Liver (tissue), 9 donors: ENCODE data around the gene ADAMTS14. TPM values are rescaled to one million over a fixed set of nuclear protein-coding genes. Genes with fewer than 3 reads are reported as not detected.

Experiments
- DNase-seq: peaks from one replicate; pipeline ENCODE4 v3.0.0-alpha.2; 2017; ENCODE audit warnings: low spot score
- H3K27ac ChIP-seq, 2 donors: one replicate each; pipeline ENCODE4 v1.7.0; 2013; ENCODE audit warnings: inconsistent platforms in 2 of 2, low read length in 2 of 2, control low read depth in 1 of 2, low read depth in 1 of 2, mild to moderate bottlenecking in 1 of 2
- H3K27me3 ChIP-seq, 4 donors: one replicate each; pipeline versions ENCODE4 v1.6.1 to v1.7.0; 2013; ENCODE audit warnings: low read length in 3 of 4, inconsistent platforms in 1 of 4, mild to moderate bottlenecking in 1 of 4, moderate library complexity in 1 of 4; ENCODE audit not compliant: control insufficient read depth in 4 of 4, insufficient read depth in 4 of 4
- H3K36me3 ChIP-seq, 4 donors: one replicate each; pipeline versions ENCODE4 v1.6.1 to v1.7.0; 2013; ENCODE audit warnings: low read length in 3 of 4, mild to moderate bottlenecking in 3 of 4, low read depth in 1 of 4, moderate library complexity in 1 of 4; ENCODE audit not compliant: control insufficient read depth in 4 of 4, insufficient read depth in 3 of 4
- H3K4me1 ChIP-seq, 4 donors: one replicate each; pipeline versions ENCODE4 v1.6.1 to v1.7.0; 2013; ENCODE audit warnings: low read length in 3 of 4, mild to moderate bottlenecking in 3 of 4, moderate library complexity in 1 of 4; ENCODE audit not compliant: control insufficient read depth in 4 of 4, insufficient read depth in 4 of 4
- H3K4me3 ChIP-seq, 3 donors: one replicate each; pipeline versions ENCODE4 v1.6.1 to v1.7.0; 2013; ENCODE audit warnings: low read length in 3 of 3, control low read depth in 1 of 3, low read depth in 1 of 3, mild to moderate bottlenecking in 1 of 3
- H3K9ac ChIP-seq, 2 donors: one replicate each; pipeline ENCODE4 v1.7.0; 2013; ENCODE audit warnings: low read length in 2 of 2, mild to moderate bottlenecking in 2 of 2, moderate library complexity in 2 of 2, control low read depth in 1 of 2, low read depth in 1 of 2
- H3K9me3 ChIP-seq, 4 donors: one replicate each; pipeline versions ENCODE4 v1.6.1 to v1.7.0; 2013; ENCODE audit warnings: low read length in 3 of 4; ENCODE audit not compliant: control insufficient read depth in 4 of 4
- EGR1 ChIP-seq, 2 donors: IDR thresholded peaks; 2 replicates each; pipeline ENCODE4 v1.6.1; 2016 to 2018; ENCODE audit warnings: antibody characterized with exemption in 2 of 2, low read depth in 2 of 2
- FOXA1 ChIP-seq: IDR thresholded peaks from 2 replicates; pipeline ENCODE4 v1.6.1; 2016; ENCODE audit warnings: antibody characterized with exemption
- FOXA2 ChIP-seq: IDR thresholded peaks from 2 replicates; pipeline ENCODE4 v1.6.1; 2016; ENCODE audit warnings: antibody characterized with exemption
- GABPA ChIP-seq, 2 donors: IDR thresholded peaks in 1 of 2; conservative IDR thresholded peaks in 1 of 2; 2 replicates each; pipeline ENCODE4 v1.6.1; 2016; ENCODE audit warnings: antibody characterized with exemption in 2 of 2, mild to moderate bottlenecking in 1 of 2, moderate library complexity in 1 of 2
- HNF4A ChIP-seq, 2 donors: conservative IDR thresholded peaks; 2 replicates each; pipeline ENCODE4 v1.6.1; 2016; ENCODE audit warnings: antibody characterized with exemption in 2 of 2, mild to moderate bottlenecking in 2 of 2
- HNF4G ChIP-seq: IDR thresholded peaks from 2 replicates; pipeline ENCODE4 v1.6.1; 2016; ENCODE audit warnings: antibody characterized with exemption
- JUND ChIP-seq, 2 donors: IDR thresholded peaks; 2 replicates each; pipeline ENCODE4 v1.6.1; 2016; ENCODE audit warnings: antibody characterized with exemption in 2 of 2
- NR2F2 ChIP-seq: IDR thresholded peaks from 2 replicates; pipeline ENCODE4 v1.6.1; 2016; ENCODE audit warnings: antibody characterized with exemption
- RAD21 ChIP-seq, 2 donors: IDR thresholded peaks; 2 replicates each; pipeline ENCODE4 v1.6.1; 2016; ENCODE audit warnings: antibody characterized with exemption in 2 of 2, mild to moderate bottlenecking in 2 of 2
- RXRA ChIP-seq, 2 donors: IDR thresholded peaks; 2 replicates each; pipeline ENCODE4 v1.6.1; 2017 to 2018; ENCODE audit warnings: antibody characterized with exemption in 2 of 2, mild to moderate bottlenecking in 1 of 2
- SP1 ChIP-seq: IDR thresholded peaks from 2 replicates; pipeline ENCODE4 v1.6.1; 2018; ENCODE audit warnings: antibody characterized with exemption, mild to moderate bottlenecking
- TAF1 ChIP-seq: conservative IDR thresholded peaks from 2 replicates; pipeline ENCODE4 v1.6.1; 2016; ENCODE audit warnings: antibody characterized with exemption, mild to moderate bottlenecking
- YY1 ChIP-seq: IDR thresholded peaks from 2 replicates; pipeline ENCODE4 v1.6.1; 2016; ENCODE audit warnings: antibody characterized with exemption, mild to moderate bottlenecking
- WGBS: extraction: QIAGEN DNeasy Blood & Tissue Kit; methylation state at CpG from one replicate; pipeline ENCODE4 v1.1.7; 2013; 5-methylcytosine and 5-hydroxymethylcytosine counted together
- polyA plus RNA-seq, 2 donors: library from polyadenylated mRNA; stranded (reverse) in 1 of 2; unstranded in 1 of 2; fragments of 200-250 nt in 1 of 2; fragments of >200 nt in 1 of 2; fragmentation: Nextera tagmentation in 1 of 2; extraction: Ambion mirVana in 1 of 2; gene quantifications; one replicate each; pipeline versions ENCODE4 v1.2.1 to v1.2.3, GENCODE V29; 2013 to 2015
- total RNA-seq, 2 donors: library from RNA; depleted of rRNA; stranded (reverse); fragments of >200 nt; gene quantifications; one replicate each; pipeline ENCODE4 v1.2.3, GENCODE V29; 2014
- TF ChIP-seq, protein P1 (sequence below): fragments of 150-350 bp; IDR thresholded peaks from 2 replicates; pipeline ENCODE4 v1.5.1; 2017; ENCODE audit warnings: improper control_type of control experiment, low read depth, low read length; ENCODE audit not compliant: missing input control
- TF ChIP-seq, protein P2 (sequence below): IDR thresholded peaks from 2 replicates; pipeline ENCODE4 v1.6.1; 2016; ENCODE audit warnings: antibody characterized with exemption
- TF ChIP-seq, protein P3 (sequence below): IDR thresholded peaks from 2 replicates; pipeline ENCODE4 v1.6.1; 2016; ENCODE audit warnings: antibody characterized with exemption, mild to moderate bottlenecking
- TF ChIP-seq, protein P4 (sequence below): IDR thresholded peaks from 2 replicates; pipeline ENCODE4 v1.6.1; 2016; ENCODE audit warnings: antibody characterized with exemption
- TF ChIP-seq, protein P5 (sequence below): IDR thresholded peaks from 2 replicates; pipeline ENCODE4 v1.6.1; 2016; ENCODE audit warnings: antibody characterized with exemption
- donor health status: healthy.
- donor health status: healthy.
- donor health status: healthy.
- donor health status: healthy.
- donor health status: healthy.

Gene ADAMTS14
- total and polyA plus RNA-seq, 4 donors: 0.09 to 0.33 (median 0.13) TPM

DNA sequence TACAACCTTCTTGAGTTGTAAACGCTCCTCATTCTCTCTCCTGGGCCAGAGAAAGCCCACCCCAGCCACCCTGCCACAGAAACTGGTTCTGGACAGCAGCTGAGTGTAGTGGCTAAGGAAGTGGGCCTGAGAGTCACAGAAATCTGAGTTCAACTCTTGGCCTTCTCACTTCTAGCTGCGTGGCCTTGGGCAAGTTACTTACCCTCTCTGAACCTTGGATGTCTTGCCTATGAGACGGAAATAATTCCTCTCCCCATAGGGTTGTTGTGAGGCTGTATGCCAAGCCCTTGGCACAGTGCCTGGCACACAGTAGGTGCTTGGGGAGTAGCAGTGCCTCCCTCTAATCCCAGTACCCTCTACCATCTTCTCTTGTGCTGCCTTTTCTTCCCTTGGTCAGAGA, 51.5 kb downstream of the ADAMTS14 start:
- no peak overlapping the region for H3K27ac ChIP-seq
- no peak for TF ChIP-seq YY1
- TF ChIP-seq TAF1: no peak
- TF ChIP-seq FOXA1: no peak
- TF ChIP-seq SP1: no peak
- no peak for TF ChIP-seq NR2F2
- TF ChIP-seq, protein P1, sequence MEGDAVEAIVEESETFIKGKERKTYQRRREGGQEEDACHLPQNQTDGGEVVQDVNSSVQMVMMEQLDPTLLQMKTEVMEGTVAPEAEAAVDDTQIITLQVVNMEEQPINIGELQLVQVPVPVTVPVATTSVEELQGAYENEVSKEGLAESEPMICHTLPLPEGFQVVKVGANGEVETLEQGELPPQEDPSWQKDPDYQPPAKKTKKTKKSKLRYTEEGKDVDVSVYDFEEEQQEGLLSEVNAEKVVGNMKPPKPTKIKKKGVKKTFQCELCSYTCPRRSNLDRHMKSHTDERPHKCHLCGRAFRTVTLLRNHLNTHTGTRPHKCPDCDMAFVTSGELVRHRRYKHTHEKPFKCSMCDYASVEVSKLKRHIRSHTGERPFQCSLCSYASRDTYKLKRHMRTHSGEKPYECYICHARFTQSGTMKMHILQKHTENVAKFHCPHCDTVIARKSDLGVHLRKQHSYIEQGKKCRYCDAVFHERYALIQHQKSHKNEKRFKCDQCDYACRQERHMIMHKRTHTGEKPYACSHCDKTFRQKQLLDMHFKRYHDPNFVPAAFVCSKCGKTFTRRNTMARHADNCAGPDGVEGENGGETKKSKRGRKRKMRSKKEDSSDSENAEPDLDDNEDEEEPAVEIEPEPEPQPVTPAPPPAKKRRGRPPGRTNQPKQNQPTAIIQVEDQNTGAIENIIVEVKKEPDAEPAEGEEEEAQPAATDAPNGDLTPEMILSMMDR: no peak
- no peak for TF ChIP-seq EGR1 (IDR thresholded peaks at IDR 0.05; ENCODE audit: low read depth in 2 of 2)
- TF ChIP-seq FOXA2: no peak
- TF ChIP-seq RAD21 (IDR thresholded peaks at IDR 0.05): no peak
- TF ChIP-seq, protein P2, sequence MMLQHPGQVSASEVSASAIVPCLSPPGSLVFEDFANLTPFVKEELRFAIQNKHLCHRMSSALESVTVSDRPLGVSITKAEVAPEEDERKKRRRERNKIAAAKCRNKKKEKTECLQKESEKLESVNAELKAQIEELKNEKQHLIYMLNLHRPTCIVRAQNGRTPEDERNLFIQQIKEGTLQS: no peak
- no peak for TF ChIP-seq GABPA (IDR thresholded peaks at IDR 0.05 in 1 of 2, conservative IDR thresholded peaks at IDR 0.05 in 1 of 2)
- 95% methylated on average over 3 of the region's 3 CpGs for WGBS

DNA sequence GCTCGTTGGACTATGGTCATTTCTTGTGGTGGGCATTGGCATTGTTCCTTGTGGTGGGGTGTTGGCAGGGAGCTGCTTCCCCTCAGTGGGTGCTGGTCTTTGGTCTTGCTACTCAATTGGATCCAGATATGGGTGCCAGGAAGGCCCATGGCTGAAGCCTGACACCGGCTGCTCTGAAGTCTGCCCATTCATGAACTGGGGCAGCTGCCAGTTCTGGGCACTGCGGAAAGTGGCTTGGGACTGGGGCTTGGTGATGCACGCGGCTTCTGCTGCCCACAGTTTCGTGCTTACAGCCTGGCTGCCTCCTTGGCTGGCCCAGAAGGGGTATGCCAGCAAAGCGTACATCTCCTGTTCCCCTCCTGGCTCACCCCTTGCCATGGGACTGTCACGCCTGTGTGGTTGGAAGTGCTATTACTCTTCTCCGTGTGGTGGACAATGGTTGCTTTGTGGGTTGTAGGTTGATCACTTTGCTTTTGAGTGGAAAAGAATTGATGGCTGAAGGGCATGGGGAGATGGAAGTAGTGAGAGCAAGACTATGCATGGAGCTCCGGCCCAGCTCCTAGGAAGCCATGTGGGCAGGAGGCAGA, 54.7 kb downstream of the ADAMTS14 start:
- no peaks in the 10 kb centered on the region for H3K4me1 ChIP-seq
- DNase-seq: no peak
- WGBS: 94% methylated on average over 10 of the region's 10 CpGs
- no peaks in the 10 kb centered on the region for H3K27me3 ChIP-seq
- no peak overlapping the region for H3K9ac ChIP-seq
- TF ChIP-seq FOXA2: no peak
- TF ChIP-seq, protein P3, sequence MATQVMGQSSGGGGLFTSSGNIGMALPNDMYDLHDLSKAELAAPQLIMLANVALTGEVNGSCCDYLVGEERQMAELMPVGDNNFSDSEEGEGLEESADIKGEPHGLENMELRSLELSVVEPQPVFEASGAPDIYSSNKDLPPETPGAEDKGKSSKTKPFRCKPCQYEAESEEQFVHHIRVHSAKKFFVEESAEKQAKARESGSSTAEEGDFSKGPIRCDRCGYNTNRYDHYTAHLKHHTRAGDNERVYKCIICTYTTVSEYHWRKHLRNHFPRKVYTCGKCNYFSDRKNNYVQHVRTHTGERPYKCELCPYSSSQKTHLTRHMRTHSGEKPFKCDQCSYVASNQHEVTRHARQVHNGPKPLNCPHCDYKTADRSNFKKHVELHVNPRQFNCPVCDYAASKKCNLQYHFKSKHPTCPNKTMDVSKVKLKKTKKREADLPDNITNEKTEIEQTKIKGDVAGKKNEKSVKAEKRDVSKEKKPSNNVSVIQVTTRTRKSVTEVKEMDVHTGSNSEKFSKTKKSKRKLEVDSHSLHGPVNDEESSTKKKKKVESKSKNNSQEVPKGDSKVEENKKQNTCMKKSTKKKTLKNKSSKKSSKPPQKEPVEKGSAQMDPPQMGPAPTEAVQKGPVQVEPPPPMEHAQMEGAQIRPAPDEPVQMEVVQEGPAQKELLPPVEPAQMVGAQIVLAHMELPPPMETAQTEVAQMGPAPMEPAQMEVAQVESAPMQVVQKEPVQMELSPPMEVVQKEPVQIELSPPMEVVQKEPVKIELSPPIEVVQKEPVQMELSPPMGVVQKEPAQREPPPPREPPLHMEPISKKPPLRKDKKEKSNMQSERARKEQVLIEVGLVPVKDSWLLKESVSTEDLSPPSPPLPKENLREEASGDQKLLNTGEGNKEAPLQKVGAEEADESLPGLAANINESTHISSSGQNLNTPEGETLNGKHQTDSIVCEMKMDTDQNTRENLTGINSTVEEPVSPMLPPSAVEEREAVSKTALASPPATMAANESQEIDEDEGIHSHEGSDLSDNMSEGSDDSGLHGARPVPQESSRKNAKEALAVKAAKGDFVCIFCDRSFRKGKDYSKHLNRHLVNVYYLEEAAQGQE: no peak
- no peak for TF ChIP-seq HNF4A (conservative IDR thresholded peaks at IDR 0.05)
- TF ChIP-seq, protein P4, sequence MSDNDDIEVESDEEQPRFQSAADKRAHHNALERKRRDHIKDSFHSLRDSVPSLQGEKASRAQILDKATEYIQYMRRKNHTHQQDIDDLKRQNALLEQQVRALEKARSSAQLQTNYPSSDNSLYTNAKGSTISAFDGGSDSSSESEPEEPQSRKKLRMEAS: no peak
- no peak for TF ChIP-seq TAF1
- TF ChIP-seq SP1: no peak
- no peak for TF ChIP-seq JUND (IDR thresholded peaks at IDR 0.05)
- TF ChIP-seq, protein P1: no peak
- no peak for TF ChIP-seq HNF4G
- TF ChIP-seq NR2F2: no peak
- TF ChIP-seq, protein P5, sequence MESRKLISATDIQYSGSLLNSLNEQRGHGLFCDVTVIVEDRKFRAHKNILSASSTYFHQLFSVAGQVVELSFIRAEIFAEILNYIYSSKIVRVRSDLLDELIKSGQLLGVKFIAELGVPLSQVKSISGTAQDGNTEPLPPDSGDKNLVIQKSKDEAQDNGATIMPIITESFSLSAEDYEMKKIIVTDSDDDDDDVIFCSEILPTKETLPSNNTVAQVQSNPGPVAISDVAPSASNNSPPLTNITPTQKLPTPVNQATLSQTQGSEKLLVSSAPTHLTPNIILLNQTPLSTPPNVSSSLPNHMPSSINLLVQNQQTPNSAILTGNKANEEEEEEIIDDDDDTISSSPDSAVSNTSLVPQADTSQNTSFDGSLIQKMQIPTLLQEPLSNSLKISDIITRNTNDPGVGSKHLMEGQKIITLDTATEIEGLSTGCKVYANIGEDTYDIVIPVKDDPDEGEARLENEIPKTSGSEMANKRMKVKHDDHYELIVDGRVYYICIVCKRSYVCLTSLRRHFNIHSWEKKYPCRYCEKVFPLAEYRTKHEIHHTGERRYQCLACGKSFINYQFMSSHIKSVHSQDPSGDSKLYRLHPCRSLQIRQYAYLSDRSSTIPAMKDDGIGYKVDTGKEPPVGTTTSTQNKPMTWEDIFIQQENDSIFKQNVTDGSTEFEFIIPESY: no peak
- TF ChIP-seq FOXA1: no peak
- TF ChIP-seq GABPA (IDR thresholded peaks at IDR 0.05 in 1 of 2, conservative IDR thresholded peaks at IDR 0.05 in 1 of 2): no peak
- no peak for TF ChIP-seq RXRA (IDR thresholded peaks at IDR 0.05)
- no peak overlapping the region for H3K27ac ChIP-seq
- H3K4me3 ChIP-seq: no peak overlapping the region
- H3K9me3 ChIP-seq: no peaks in the 10 kb centered on the region
- H3K36me3 ChIP-seq: no peaks in the 10 kb centered on the region

More for the DNA sequence above, 51.5 kb downstream of the ADAMTS14 start:
- Histone ChIP-seq H3K4me3 (no peak overlapping the region), H3K27me3 (no peaks in the 10 kb centered on the region), H3K4me1 (no peaks in the 10 kb centered on the region), H3K36me3 (no peaks in the 10 kb centered on the region), H3K9me3 (no peaks in the 10 kb centered on the region), H3K9ac (no peak overlapping the region)
- DNase-seq: no peak
